22Rv1 (cell line): Measurements from ENCODE around the gene ATP2B2.

Source experiments
- H3K27ac ChIP-seq: fragments of 450-650 bp; 2 replicates; pipeline ENCODE4 v1.5.1; 2017
- ZFX ChIP-seq: fragments of 450-650 bp; IDR thresholded peaks from 2 replicates; pipeline ENCODE4 v1.6.1; 2017; ENCODE audit warnings: antibody characterized with exemption, borderline replicate concordance
- TF ChIP-seq, protein P1 (sequence below): fragments of 450-650 bp; IDR thresholded peaks from 2 replicates; pipeline ENCODE4 v1.5.1; 2017; ENCODE audit warnings: mild to moderate bottlenecking

ATP2B2 gene

DNA sequence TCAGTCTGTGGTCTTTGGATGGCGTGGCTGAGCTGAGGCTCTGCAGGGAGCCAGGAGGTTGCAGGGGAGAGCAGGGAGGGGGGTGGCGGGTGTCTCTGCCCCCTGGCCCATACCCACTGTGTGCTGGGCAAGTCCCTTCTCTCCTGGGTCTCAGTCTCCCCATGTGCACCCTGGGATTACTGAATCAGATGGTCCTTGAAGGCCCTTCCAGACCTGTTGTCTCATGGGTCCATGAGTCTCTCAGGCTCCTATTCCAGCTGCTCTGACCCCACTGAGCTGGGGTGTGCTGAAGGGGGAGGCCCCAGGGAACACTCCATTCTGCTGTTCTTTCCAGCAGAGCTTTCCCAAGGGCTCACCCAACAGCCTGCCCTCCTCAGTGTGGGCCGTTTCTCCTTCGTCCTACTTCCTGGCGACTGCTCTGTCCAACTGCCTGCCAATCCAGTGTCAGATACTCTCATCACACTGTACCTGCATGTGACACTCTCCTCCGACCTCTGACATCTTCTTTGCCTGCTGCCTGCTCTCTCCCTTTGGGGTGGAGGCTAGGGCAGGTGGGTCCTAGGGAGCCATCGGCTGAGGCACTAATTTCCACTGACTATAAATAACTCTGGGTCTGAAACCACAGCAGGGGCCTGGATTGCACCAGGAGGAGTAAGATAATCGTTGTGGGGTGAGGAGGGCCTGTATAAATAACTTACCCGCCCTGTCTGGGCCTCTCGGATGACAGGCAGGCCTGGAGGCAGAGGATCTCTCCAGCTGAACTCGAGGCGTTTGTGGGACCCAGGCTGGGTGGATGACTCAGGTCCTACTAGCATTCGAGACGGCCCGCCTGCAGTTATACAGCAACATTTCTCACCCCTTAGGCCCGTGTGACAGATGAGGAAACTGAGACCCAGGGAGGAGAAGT lies 67.1 kb downstream of the ATP2B2 start:
- TF ChIP-seq, protein P1, sequence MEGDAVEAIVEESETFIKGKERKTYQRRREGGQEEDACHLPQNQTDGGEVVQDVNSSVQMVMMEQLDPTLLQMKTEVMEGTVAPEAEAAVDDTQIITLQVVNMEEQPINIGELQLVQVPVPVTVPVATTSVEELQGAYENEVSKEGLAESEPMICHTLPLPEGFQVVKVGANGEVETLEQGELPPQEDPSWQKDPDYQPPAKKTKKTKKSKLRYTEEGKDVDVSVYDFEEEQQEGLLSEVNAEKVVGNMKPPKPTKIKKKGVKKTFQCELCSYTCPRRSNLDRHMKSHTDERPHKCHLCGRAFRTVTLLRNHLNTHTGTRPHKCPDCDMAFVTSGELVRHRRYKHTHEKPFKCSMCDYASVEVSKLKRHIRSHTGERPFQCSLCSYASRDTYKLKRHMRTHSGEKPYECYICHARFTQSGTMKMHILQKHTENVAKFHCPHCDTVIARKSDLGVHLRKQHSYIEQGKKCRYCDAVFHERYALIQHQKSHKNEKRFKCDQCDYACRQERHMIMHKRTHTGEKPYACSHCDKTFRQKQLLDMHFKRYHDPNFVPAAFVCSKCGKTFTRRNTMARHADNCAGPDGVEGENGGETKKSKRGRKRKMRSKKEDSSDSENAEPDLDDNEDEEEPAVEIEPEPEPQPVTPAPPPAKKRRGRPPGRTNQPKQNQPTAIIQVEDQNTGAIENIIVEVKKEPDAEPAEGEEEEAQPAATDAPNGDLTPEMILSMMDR: no peak
- TF ChIP-seq ZFX: no peak
- no peak overlapping the region for H3K27ac ChIP-seq

DNA sequence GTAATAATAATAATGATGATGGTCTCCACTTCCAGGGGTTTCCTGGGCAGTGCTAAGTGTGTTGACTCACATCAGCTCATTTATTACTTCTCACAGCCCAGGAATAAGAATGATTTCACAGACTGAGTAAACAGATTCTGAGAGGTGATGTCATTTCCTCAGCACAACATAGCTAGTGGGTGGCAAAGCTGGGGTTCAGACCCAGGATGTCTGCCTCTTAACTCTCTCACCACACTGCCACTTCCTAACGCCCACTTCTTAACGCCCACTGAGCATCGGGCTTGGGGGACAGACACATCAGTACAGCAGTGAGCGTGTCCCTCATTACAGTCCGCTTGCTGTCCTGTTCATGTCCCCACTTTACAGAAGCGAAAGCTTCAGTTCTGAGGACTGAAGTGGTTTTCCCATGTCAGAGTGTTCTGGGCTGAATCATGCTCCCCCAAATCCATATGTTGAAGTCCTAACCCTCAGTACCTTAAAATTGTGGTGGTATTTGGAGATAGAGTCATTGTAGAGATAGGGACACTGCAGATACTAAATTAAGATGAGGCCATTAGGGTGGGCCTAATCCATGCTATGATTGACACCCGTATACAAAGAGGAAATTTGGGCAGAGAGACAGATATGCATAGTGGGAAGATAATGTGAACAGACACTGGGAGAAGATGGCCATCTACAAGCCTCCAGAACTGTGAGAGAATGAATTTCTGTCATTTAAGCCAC lies 68.0 kb downstream of the ATP2B2 start:
- H3K27ac ChIP-seq: no peak overlapping the region
- TF ChIP-seq ZFX: no peak
- TF ChIP-seq, protein P1: no peak

DNA sequence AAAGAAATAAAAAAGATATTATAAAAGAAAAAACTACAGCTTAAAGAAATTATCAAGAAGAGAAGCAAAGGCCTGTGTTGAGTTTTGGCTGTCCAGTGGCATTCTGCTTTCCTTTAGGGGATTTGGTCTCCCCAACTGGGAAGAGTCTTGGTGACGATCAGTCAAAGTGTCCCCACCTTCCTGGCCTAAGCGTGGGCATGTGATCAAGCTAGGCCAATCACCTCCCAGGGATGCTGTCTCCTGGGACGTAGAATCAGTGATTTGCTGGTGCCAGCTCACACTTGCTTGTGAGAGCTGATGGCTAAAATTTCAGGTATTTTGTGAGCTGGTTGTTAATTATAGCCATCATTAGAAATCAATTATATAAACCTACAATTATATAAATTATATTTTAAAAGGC lies 69.5 kb downstream of the ATP2B2 start:
- H3K27ac ChIP-seq: no peak overlapping the region
- no peak for TF ChIP-seq ZFX
- TF ChIP-seq, protein P1: no peak

DNA sequence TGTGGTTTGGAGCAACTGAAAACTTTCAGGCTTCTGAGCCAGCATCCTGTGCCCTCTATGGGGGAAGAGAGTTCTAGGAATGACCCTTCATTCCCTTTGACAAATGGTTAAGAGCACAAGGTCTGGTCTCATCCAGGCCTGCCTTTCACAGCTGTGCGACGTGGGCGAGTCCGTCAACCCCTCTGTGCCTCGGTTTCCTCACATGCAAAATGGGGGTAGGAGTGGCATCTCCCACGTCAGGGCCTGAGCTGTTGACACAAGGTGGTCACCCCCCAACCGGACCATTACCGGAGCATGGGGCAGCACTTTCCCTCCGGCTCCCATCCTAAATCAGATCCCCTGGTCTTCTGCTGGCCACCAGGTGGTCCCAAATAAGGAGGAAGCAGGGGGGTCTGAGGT lies 70.4 kb downstream of the ATP2B2 start:
- no peak for TF ChIP-seq ZFX
- TF ChIP-seq, protein P1: no peak
- no peak overlapping the region for H3K27ac ChIP-seq

DNA sequence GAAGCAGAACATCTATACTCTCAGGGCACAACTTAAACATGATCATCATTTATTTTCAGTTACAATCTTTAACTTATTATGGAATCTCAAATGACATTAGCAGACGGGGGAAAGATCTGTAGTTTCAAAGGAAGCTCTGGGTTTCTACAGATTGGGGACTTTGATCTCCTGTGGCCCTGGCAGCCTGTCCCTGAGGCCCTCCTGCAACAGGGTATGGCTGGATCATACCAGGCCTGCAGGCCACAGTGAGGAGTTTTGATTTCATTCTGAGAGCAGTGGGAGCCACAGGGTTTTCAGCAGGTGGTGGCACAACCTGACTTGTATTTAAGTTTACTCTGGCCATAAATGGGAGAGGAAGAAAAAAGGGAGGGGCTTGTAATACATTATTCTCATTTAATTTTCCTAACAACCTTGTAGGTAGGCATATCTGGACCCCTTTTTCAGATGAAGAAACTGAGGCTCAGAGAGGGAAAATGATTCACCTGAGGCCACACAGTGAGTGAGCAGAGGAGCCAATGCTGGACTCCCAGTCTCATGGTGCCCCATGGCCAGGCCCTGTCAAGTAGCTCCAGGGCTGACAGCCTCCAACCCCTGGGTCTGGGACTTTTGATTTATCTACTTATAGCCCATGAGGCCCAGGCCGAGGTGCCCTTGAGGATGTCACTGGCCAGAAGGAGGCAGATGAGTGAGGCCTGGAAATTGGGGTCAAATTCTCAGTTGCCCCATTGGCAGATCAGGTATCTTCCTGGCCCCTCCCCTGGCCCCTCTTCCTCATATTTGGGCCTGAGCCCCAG lies 71.0 kb downstream of the ATP2B2 start:
- no peak for TF ChIP-seq ZFX
- TF ChIP-seq, protein P1: no peak
- H3K27ac ChIP-seq: no peak overlapping the region

DNA sequence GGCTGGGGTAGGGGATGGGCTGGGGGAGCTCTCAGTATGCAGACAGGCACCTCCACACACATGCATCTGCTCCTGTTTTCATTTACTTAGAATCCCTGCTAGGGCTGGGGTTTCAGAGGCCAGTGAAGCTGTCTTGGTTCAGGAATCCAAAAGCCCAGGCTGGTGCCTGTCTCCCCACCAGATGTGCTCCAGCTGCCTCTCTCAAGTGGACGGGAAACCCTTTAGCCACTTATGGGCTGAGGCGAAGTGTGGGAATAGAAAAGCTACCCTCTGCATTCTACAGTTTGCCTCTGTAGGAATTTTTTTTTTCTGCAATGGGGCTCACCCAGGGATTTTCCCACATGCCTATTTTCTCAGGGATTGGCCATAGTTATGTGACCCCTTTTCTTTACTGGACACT lies 72.5 kb downstream of the ATP2B2 start:
- H3K27ac ChIP-seq: no peak overlapping the region
- TF ChIP-seq, protein P1: no peak
- no peak for TF ChIP-seq ZFX
